ENCODE measurements around the gene OR10V1. TPM values are rescaled to one million over a fixed set of nuclear protein-coding genes. Genes with fewer than 3 reads are reported as not detected.

Gene OR10V1
- total and polyA plus RNA-seq, 9 of the 15 experiments (the other 6 are each of a cell fraction or from before 2014, with no cell fraction given) = not detected

GRCh38 chr11:59681260-59681725, 32.4 kb downstream of the OR10V1 start (continued):
- peak; percentile 59; the same call in 1 of the 2 replicates for TF ChIP-seq HDAC2 (IDR thresholded peaks at IDR 0.05)
- 0 out of 2 replicates have a peak, but pooled peaks have one; percentile 15 for TF ChIP-seq USF1 (CRISPR knock-in tag; IDR thresholded peaks at IDR 0.05)
- peak; percentile 85 for TF ChIP-seq KLF16 (IDR thresholded peaks at IDR 0.05)
- peak; percentile 92 for TF ChIP-seq CTBP1 (IDR thresholded peaks at IDR 0.05; ENCODE audit: borderline replicate concordance)
- TF ChIP-seq EP300 (IDR thresholded peaks at IDR 0.05; ENCODE audit: low read length) = peak; percentile 53; the same call in 1 of the 2 replicates
- peak; percentile 90 for TF ChIP-seq CXXC5 (CRISPR knock-in tag; IDR thresholded peaks at IDR 0.05)
- peak; percentile 33; the same call in 1 of the 2 replicates for TF ChIP-seq STAT5A (IDR thresholded peaks at IDR 0.05; ENCODE audit: borderline replicate concordance, low read length)
- peak in 1 of 2 experiments; percentile 16; a peak in 1 of 4 replicates for TF ChIP-seq ZMIZ1 (IDR thresholded peaks at IDR 0.05; ENCODE audit: low read depth in 2 of 2, low read length in 2 of 2)
- TF ChIP-seq TRIM24 (IDR thresholded peaks at IDR 0.05) = peak; percentile 84 to 89
- peak; percentile 23 for TF ChIP-seq CCNT2 (IDR thresholded peaks at IDR 0.05; ENCODE audit: borderline replicate concordance, extremely low read depth, insufficient read length, low read depth, low read length)
- peak; percentile 97 for TF ChIP-seq SOX6 (IDR thresholded peaks at IDR 0.05)
- peak; percentile 42; the same call in 1 of the 2 replicates for TF ChIP-seq ZNF263 (CRISPR knock-in tag; IDR thresholded peaks at IDR 0.05; ENCODE audit: borderline replicate concordance)
- peak; percentile 76 for TF ChIP-seq HMBOX1 (IDR thresholded peaks at IDR 0.05)
- TF ChIP-seq MNT (conservative IDR thresholded peaks at IDR 0.05) = 0 out of 4 replicates have a peak, but pooled peaks of 1 of the 2 experiments have one; percentile 40
- TF ChIP-seq ATF7 (IDR thresholded peaks at IDR 0.05) = peak; percentile 36; the same call in 1 of the 2 replicates
- peak; percentile 86 for TF ChIP-seq ZEB2 (IDR thresholded peaks at IDR 0.05)
- peak; percentile 94 for TF ChIP-seq GATA2 (CRISPR knock-in tag; IDR thresholded peaks at IDR 0.05)
- peak; percentile 32; the same call in 1 of the 2 replicates for TF ChIP-seq ZFX (CRISPR knock-in tag; IDR thresholded peaks at IDR 0.05)
- TF ChIP-seq CC2D1A (IDR thresholded peaks at IDR 0.05) = peak; percentile 86; the same call in 1 of the 2 replicates
- peak in 1 of 2 experiments; percentile 69; a peak in 1 of 4 replicates for TF ChIP-seq HDAC1 (IDR thresholded peaks at IDR 0.05)
- peak in 1 of 2 experiments; percentile 29; a peak in 1 of 4 replicates for TF ChIP-seq SRF (CRISPR knock-in tag; IDR thresholded peaks at IDR 0.05)
- 0 out of 4 replicates have a peak, but pooled peaks of 1 of the 2 experiments have one; percentile 54 for TF ChIP-seq ARNT (IDR thresholded peaks at IDR 0.05)
- peak; percentile 95 for TF ChIP-seq CBFA2T2 (conservative IDR thresholded peaks at IDR 0.05)
